IMR-90 (cell line): ENCODE results near the gene GRM5. TPM values are rescaled to one million over a fixed set of nuclear protein-coding genes. Genes with fewer than 3 reads are reported as not detected.

Experiments used
- ATAC-seq: fragments of 200-7000 bp; cut with Tn5 transposase; 2 replicates; pipeline ENCODE4 v1.9.1; 2020; ENCODE audit warnings: low read depth, mild to moderate bottlenecking, moderate library complexity
- BruUV-seq: library from RNA; stranded (reverse); fragments of 400-500 nt; replicated peaks from 2 replicates; lab custom pipeline; 2021; lab: Mats Ljungman, UMichigan
- CTCF ChIA-PET: fragments of 300-600 bp; formaldehyde crosslinking; extraction: SDS; loops from one replicate; lab custom pipeline; 2021; ENCODE audit warnings: antibody characterized with exemption; lab: Yijun Ruan, JAX
- POLR2A ChIA-PET: fragments of 300-600 bp; sonication (Branson Sonifier 250); formaldehyde crosslinking; loops from one replicate; lab custom pipeline; 2022; ENCODE audit warnings: antibody characterized with exemption; ENCODE audit not compliant: unreplicated experiment; lab: Charles Lee
- DNase-seq: peaks from one replicate; pipeline ENCODE4 v3.0.0; 2013
- H2AFZ ChIP-seq: replicated peaks from 2 replicates; pipeline ENCODE3; 2013; ENCODE audit warnings: low read length, mild to moderate bottlenecking; ENCODE audit not compliant: poor library complexity
- H2AK5ac ChIP-seq: 2 replicates; pipeline ENCODE4 v1.6.1; 2013; ENCODE audit warnings: low read depth, low read length, inconsistent platforms
- H2AK9ac ChIP-seq: replicated peaks from 2 replicates; pipeline ENCODE3; 2013; ENCODE audit warnings: mild to moderate bottlenecking, low read depth, low read length, moderate library complexity; ENCODE audit not compliant: poor library complexity
- H2BK120ac ChIP-seq: 2 replicates; pipeline ENCODE4 v1.6.1; 2013; ENCODE audit warnings: low read depth, low read length, inconsistent platforms
- H2BK15ac ChIP-seq: 3 replicates; pipeline ENCODE4 v1.6.1; 2013; ENCODE audit warnings: low read depth, low read length, inconsistent platforms
- H2BK20ac ChIP-seq: 2 replicates; pipeline ENCODE4 v1.6.1; 2013; ENCODE audit warnings: low read depth, mild to moderate bottlenecking, inconsistent platforms, low read length, moderate library complexity
- H2BK5ac ChIP-seq: 2 replicates; pipeline ENCODE4 v1.6.1; 2013; ENCODE audit warnings: mild to moderate bottlenecking, low read depth, low read length, inconsistent platforms; ENCODE audit not compliant: poor library complexity, severe bottlenecking
- H3K14ac ChIP-seq: replicated peaks from 2 replicates; pipeline ENCODE4 v1.6.1; 2013; ENCODE audit warnings: low read depth, low read length, inconsistent platforms
- H3K18ac ChIP-seq: 2 replicates; pipeline ENCODE4 v1.6.1; 2013; ENCODE audit warnings: low read depth, low read length, control low read depth
- H3K23ac ChIP-seq: 2 replicates; pipeline ENCODE4 v1.6.1; 2013; ENCODE audit warnings: low read depth, low read length, inconsistent platforms
- H3K27ac ChIP-seq: 2 replicates; pipeline ENCODE4 v1.5.1; 2013; ENCODE audit warnings: mild to moderate bottlenecking, control low read depth, low read length; ENCODE audit not compliant: insufficient read depth
- H3K27me3 ChIP-seq: 2 replicates; pipeline ENCODE4 v1.6.1; 2013; ENCODE audit warnings: low read length; ENCODE audit not compliant: control insufficient read depth, insufficient read depth
- H3K36me3 ChIP-seq: 2 replicates; pipeline ENCODE4 v1.6.1; 2013; ENCODE audit warnings: low read length, mixed read lengths; ENCODE audit not compliant: control insufficient read depth, insufficient read depth
- H3K4ac ChIP-seq: 2 replicates; pipeline ENCODE4 v1.6.1; 2013; ENCODE audit warnings: low read depth, low read length, inconsistent platforms
- H3K4me1 ChIP-seq: 2 replicates; pipeline ENCODE4 v1.6.1; 2013; ENCODE audit warnings: low read length, mixed read lengths; ENCODE audit not compliant: control insufficient read depth, insufficient read depth
- H3K4me2 ChIP-seq: 2 replicates; pipeline ENCODE4 v1.6.1; 2013; ENCODE audit warnings: low read depth, mild to moderate bottlenecking, control low read depth, low read length, moderate library complexity
- H3K4me3 ChIP-seq: 2 replicates; pipeline ENCODE4 v1.5.1; 2013; ENCODE audit warnings: low read depth, mild to moderate bottlenecking, control low read depth, low read length, moderate library complexity; ENCODE audit not compliant: insufficient read depth
- H3K56ac ChIP-seq: 2 replicates; pipeline ENCODE4 v1.6.1; 2013; ENCODE audit warnings: low read length, inconsistent platforms; ENCODE audit not compliant: insufficient read depth; ENCODE audit errors: extremely low read depth
- H3K79me1 ChIP-seq, 2 experiments: 2 replicates each; pipeline ENCODE4 v1.6.1; 2013; ENCODE audit warnings: low read length in 2 of 2, inconsistent platforms in 1 of 2, low read depth in 1 of 2
- H3K9ac ChIP-seq: 2 replicates; pipeline ENCODE4 v1.6.1; 2013; ENCODE audit warnings: low read depth, low read length, control low read depth
- H3K9me1 ChIP-seq: 2 replicates; pipeline ENCODE4 v1.6.1; 2013; ENCODE audit warnings: low read length, inconsistent platforms; ENCODE audit not compliant: insufficient read depth
- H3K9me3 ChIP-seq: 2 replicates; pipeline ENCODE4 v1.6.1; 2013; ENCODE audit warnings: low read length; ENCODE audit not compliant: control insufficient read depth, insufficient read depth
- H4K20me1 ChIP-seq: 2 replicates; pipeline ENCODE4 v1.6.1; 2013; ENCODE audit warnings: low read length, inconsistent platforms; ENCODE audit not compliant: insufficient read depth
- H4K5ac ChIP-seq: 2 replicates; pipeline ENCODE4 v1.6.1; 2013; ENCODE audit warnings: mild to moderate bottlenecking, low read depth, low read length, control low read depth
- H4K8ac ChIP-seq, 2 experiments: 2 replicates each; pipeline ENCODE4 v1.6.1; 2013; ENCODE audit warnings: low read depth in 2 of 2, low read length in 2 of 2, control low read depth in 1 of 2, inconsistent platforms in 1 of 2
- H4K91ac ChIP-seq: 2 replicates; pipeline ENCODE4 v1.6.1; 2013; ENCODE audit warnings: low read depth, low read length, inconsistent platforms; ENCODE audit not compliant: insufficient read depth
- BHLHE40 ChIP-seq: fragments of 150-350 bp; IDR thresholded peaks from 2 replicates; pipeline ENCODE4 v1.6.1; 2016; ENCODE audit warnings: mild to moderate bottlenecking, low read depth, low read length
- CEBPB ChIP-seq: IDR thresholded peaks from 2 replicates; pipeline ENCODE4 v1.6.1; 2012; ENCODE audit warnings: low read depth, low read length, improper control_type of control experiment
- CHD1 ChIP-seq: IDR thresholded peaks from 2 replicates; pipeline ENCODE4 v1.6.1; 2012; ENCODE audit warnings: low read depth, low read length, improper control_type of control experiment
- CTCF ChIP-seq: conservative IDR thresholded peaks from 2 replicates; pipeline ENCODE4 v1.5.1; 2012; ENCODE audit warnings: mild to moderate bottlenecking, low read depth, low read length, improper control_type of control experiment
- ELK1 ChIP-seq: fragments of 150-350 bp; IDR thresholded peaks from 2 replicates; pipeline ENCODE4 v1.6.1; 2016; ENCODE audit warnings: low read depth, mild to moderate bottlenecking, low read length, moderate library complexity, borderline replicate concordance
- FOS ChIP-seq: fragments of 150-350 bp; IDR thresholded peaks from 2 replicates; pipeline ENCODE4 v1.6.1; 2016; ENCODE audit warnings: low read depth, low read length
- MAFK ChIP-seq: IDR thresholded peaks from 2 replicates; pipeline ENCODE4 v1.6.1; 2012; ENCODE audit warnings: low read depth, low read length, improper control_type of control experiment
- MAZ ChIP-seq: IDR thresholded peaks from 2 replicates; pipeline ENCODE4 v1.6.1; 2012; ENCODE audit warnings: low read depth, mild to moderate bottlenecking, low read length, improper control_type of control experiment, moderate library complexity, borderline replicate concordance
- MXI1 ChIP-seq: IDR thresholded peaks from 2 replicates; pipeline ENCODE4 v1.6.1; 2012; ENCODE audit warnings: low read depth, mild to moderate bottlenecking, low read length, moderate library complexity, borderline replicate concordance
- NFE2L2 ChIP-seq: fragments of 150-350 bp; IDR thresholded peaks from 2 replicates; pipeline ENCODE4 v1.6.1; 2016; ENCODE audit warnings: low read depth, mild to moderate bottlenecking, low read length
- POLR2A ChIP-seq: IDR thresholded peaks from 2 replicates; pipeline ENCODE4 v1.6.1; 2012; ENCODE audit warnings: mild to moderate bottlenecking, low read depth, low read length
- RAD21 ChIP-seq: IDR thresholded peaks from 2 replicates; pipeline ENCODE4 v1.6.1; 2012; ENCODE audit warnings: low read length, improper control_type of control experiment
- RFX5 ChIP-seq: IDR thresholded peaks from 2 replicates; pipeline ENCODE4 v1.8.0; 2012; ENCODE audit warnings: low read depth, mild to moderate bottlenecking, low read length, moderate library complexity
- SMC3 ChIP-seq: fragments of 150-350 bp; IDR thresholded peaks from 2 replicates; pipeline ENCODE4 v1.6.1; 2016; ENCODE audit warnings: low read depth, mild to moderate bottlenecking, antibody characterized with exemption, low read length, moderate library complexity
- USF2 ChIP-seq: fragments of 150-350 bp; IDR thresholded peaks from 2 replicates; pipeline ENCODE4 v1.6.1; 2017; ENCODE audit warnings: mild to moderate bottlenecking, antibody characterized with exemption, low read length, low read depth
- WGBS, 2 experiments: methylation state at CpG; one replicate each; pipeline versions ENCODE4 v1.1.5 to v1.1.7; 2013; ENCODE audit warnings: missing lambda C conversion rate in 2 of 2; ENCODE audit not compliant: insufficient read length in 1 of 2; ENCODE audit errors: extremely low coverage in 2 of 2; 5-methylcytosine and 5-hydroxymethylcytosine counted together
- dilution Hi-C: fragments of 300-500 bp; cut with HindIII; formaldehyde crosslinking; loops from one replicate; pipeline ENCODE4 v1.14.3; 2018; ENCODE audit warnings: low sequenced_read_pairs; ENCODE audit not compliant: unreplicated experiment
- in situ Hi-C: fragments of 300-500 bp; cut with MboI; formaldehyde crosslinking; loops from 3 replicates; pipeline ENCODE4 v1.14.3; 2019; ENCODE audit warnings: low sequenced_read_pairs, inconsistent platforms, mixed read lengths
- intact Hi-C: fragments of 100-400 bp; cut with micrococcal nuclease; formaldehyde crosslinking; loops from 2 replicates; pipeline ENCODE4 v1.10.0; 2022
- polyA plus RNA-seq, 3 experiments: library from polyadenylated mRNA; depleted of rRNA; stranded (reverse); fragments of >200 nt; gene quantifications; 2 replicates each; pipeline ENCODE4 v1.2.3, GENCODE V29; 2012; ENCODE audit warnings: low replicate concordance in 1 of 3
- total RNA-seq: library from RNA; depleted of rRNA; stranded (reverse); fragments of >200 nt; gene quantifications from 2 replicates; pipeline ENCODE4 v1.2.3, GENCODE V29; 2012

The GRM5 gene
- total and polyA plus RNA-seq, 2 of the 4 experiments (the other 2 are of a cell fraction) = under 0.01 TPM

- Histone ChIP-seq H3K56ac (no peak overlapping the region), H3K4me3 (no peak overlapping the region), H3K9me3 (no peaks in the 10 kb centered on the region), H2BK120ac (no peak overlapping the region), H4K5ac (no peak overlapping the region), H3K27ac (no peak overlapping the region), H3K4me2 (no peak overlapping the region), H3K36me3 (no peaks in the 10 kb centered on the region), H3K79me1 (no peaks in the 10 kb centered on the region), H2BK5ac (no peak overlapping the region), H3K14ac (no peak overlapping the region), H2BK15ac (no peak overlapping the region), H2BK20ac (no peak overlapping the region), H4K20me1 (no peaks in the 10 kb centered on the region), H4K91ac (no peak overlapping the region), H3K4me1 (no peaks in the 10 kb centered on the region), H3K4ac (no peak overlapping the region), H4K8ac (no peak overlapping the region), H3K9me1 (no peaks in the 10 kb centered on the region; the same call in 1 of the 2 replicates), H2AK5ac (no peak overlapping the region), H3K27me3 (no peaks in the 10 kb centered on the region), H3K23ac (no peak overlapping the region), H2AK9ac (no peak overlapping the region), H2AFZ (no peak overlapping the region), H3K9ac (no peak overlapping the region), H3K18ac (no peak overlapping the region)
- in situ Hi-C loops (loop anchor here (25.0 kb wide), 2 partner anchors 217 to 517 kb away; no protein-coding TSS in a partner anchor), dilution Hi-C loops (loop anchor here (25.0 kb wide), 1 partner anchor 517 kb away; no protein-coding TSS in a partner anchor), intact Hi-C loops (no loop called here)
- DNase-seq (no peak), ATAC-seq (no peak)
- WGBS, 2 experiments = 60% methylated on average over 1 of the region's 1 CpG; no CpG with 5 or more reads in 1 of the 2 experiments
- CTCF ChIA-PET = interaction anchor here (1.1 kb wide), 1 partner anchor 18 kb away, joined by 3 read pairs; no protein-coding TSS in a partner anchor
- POLR2A ChIA-PET = no interaction called here
- BruUV-seq = no TSS peak
- TF ChIP-seq MAZ (no peak), ELK1 (no peak), CHD1 (no peak), MXI1 (no peak), SMC3 (no peak), NFE2L2 (no peak), FOS (no peak), CTCF (no peak), RAD21 (no peak), RFX5 (no peak), CEBPB (no peak), MAFK (no peak), BHLHE40 (no peak), POLR2A (no peak), USF2 (no peak)
These were observed 536.4 kb downstream of the GRM5 start for GRCh38 chr11:88529426-88529825.
